ENCODE data around the gene CFAP97.

The CFAP97 gene

GRCh38 chr4:185171373-185172071 is 32.3 kb downstream of the CFAP97 start:
- no peak for DNase-seq (ENCODE audit: low read depth)
- in situ Hi-C loops (cut with HindIII; ENCODE audit: low sequenced_read_pairs): no loop called here
- TF ChIP-seq CTCF (IDR thresholded peaks at IDR 0.05; ENCODE audit: low read depth, low read length, missing control alignments): no peak
- no peak overlapping the region for H3K4me3 ChIP-seq (ENCODE audit: low read depth, low read length)

- DNase-seq (ENCODE audit: low read depth): no peak
- no peak for TF ChIP-seq CTCF (IDR thresholded peaks at IDR 0.05; ENCODE audit: low read depth, low read length, missing control alignments)
- in situ Hi-C loops (cut with HindIII; ENCODE audit: low sequenced_read_pairs): no loop called here
- no peak overlapping the region for H3K4me3 ChIP-seq (ENCODE audit: low read depth, low read length)
Observed at GRCh38 chr4:185167234-185167633, 36.6 kb downstream of the CFAP97 start.

- DNase-seq (ENCODE audit: low read depth): peak; percentile 81
- in situ Hi-C loops (cut with HindIII; ENCODE audit: low sequenced_read_pairs): no loop called here
- no peak overlapping the region for H3K4me3 ChIP-seq (ENCODE audit: low read depth, low read length)
- no peak for TF ChIP-seq CTCF (IDR thresholded peaks at IDR 0.05; ENCODE audit: low read depth, low read length, missing control alignments)
Observed at GRCh38 chr4:185165605-185166063, 38.2 kb downstream of the CFAP97 start.

- no peak for DNase-seq (ENCODE audit: low read depth)
- no peak overlapping the region for H3K4me3 ChIP-seq (ENCODE audit: low read depth, low read length)
- no peak for TF ChIP-seq CTCF (IDR thresholded peaks at IDR 0.05; ENCODE audit: low read depth, low read length, missing control alignments)
- in situ Hi-C loops (cut with HindIII; ENCODE audit: low sequenced_read_pairs): no loop called here
Observed at GRCh38 chr4:185151296-185151695, 52.5 kb downstream of the CFAP97 start.

GRCh38 chr4:185149392-185149791 is 54.4 kb downstream of the CFAP97 start:
- no peak overlapping the region for H3K4me3 ChIP-seq (ENCODE audit: low read depth, low read length)
- in situ Hi-C loops (cut with HindIII; ENCODE audit: low sequenced_read_pairs): loop anchor here (5.0 kb wide), 1 partner anchor 77 kb away; no protein-coding TSS in a partner anchor
- no peak for DNase-seq (ENCODE audit: low read depth)
- TF ChIP-seq CTCF (IDR thresholded peaks at IDR 0.05; ENCODE audit: low read depth, low read length, missing control alignments): no peak

- no peak overlapping the region for H3K4me3 ChIP-seq (ENCODE audit: low read depth, low read length)
- TF ChIP-seq CTCF (IDR thresholded peaks at IDR 0.05; ENCODE audit: low read depth, low read length, missing control alignments): no peak
- in situ Hi-C loops (cut with HindIII; ENCODE audit: low sequenced_read_pairs): loop anchor here (5.0 kb wide), 1 partner anchor 73 kb away; no protein-coding TSS in a partner anchor
- DNase-seq (ENCODE audit: low read depth): no peak
Observed at GRCh38 chr4:185145572-185145971, 58.2 kb downstream of the CFAP97 start.

Data from astrocyte of the cerebellum (primary cell).